GM12878 (cell line): ENCODE results near the gene AKAP13. TPM values are rescaled to one million over a fixed set of nuclear protein-coding genes. Genes with fewer than 3 reads are reported as not detected.

Experiments
- ATAC-seq: fragments of 200-7000 bp; cut with Tn5 transposase; 3 replicates; pipeline ENCODE4 v1.9.1; 2020; ENCODE audit warnings: mild to moderate bottlenecking, moderate library complexity
- BruUV-seq: library from RNA; stranded (reverse); fragments of 400-500 nt; replicated peaks from 2 replicates; lab custom pipeline; 2021; lab: Mats Ljungman, UMichigan
- CTCF ChIA-PET: fragments of 300-600 bp; sonication (Branson Sonifier 250); formaldehyde crosslinking; extraction: SDS; loops from one replicate; lab custom pipeline; 2021; ENCODE audit warnings: inconsistent platforms; lab: Yijun Ruan, JAX
- POLR2A ChIA-PET: fragments of 350-600 bp; formaldehyde crosslinking; extraction: SDS; loops from one replicate; lab custom pipeline; 2021; ENCODE audit warnings: inconsistent platforms; lab: Charles Lee
- RAD21 ChIA-PET: fragments of 300-600 bp; sonication (Branson Sonifier 250); formaldehyde crosslinking; loops from one replicate; lab custom pipeline; 2023; ENCODE audit warnings: antibody characterized with exemption; ENCODE audit not compliant: unreplicated experiment; lab: Charles Lee
- SMC1A ChIA-PET: fragments of 300-600 bp; sonication (Branson Sonifier 250); formaldehyde crosslinking; loops from one replicate; lab custom pipeline; 2023; ENCODE audit not compliant: unreplicated experiment, uncharacterized antibody; lab: Charles Lee
- DNase-seq: peaks from one replicate; pipeline ENCODE4 v3.0.0-alpha.2; 2011; ENCODE audit warnings: low read depth, low spot score
- FAIRE-seq: peaks from 3 replicates; lab custom pipeline; 2011; peaks lifted over from hg19 to GRCh38; lab: Jason Lieb, UNC
- H2AFZ ChIP-seq: 2 replicates; pipeline ENCODE4 v1.6.0; 2011; ENCODE audit warnings: low read depth, low read length, control low read depth; ENCODE audit not compliant: control insufficient read depth
- H3K27ac ChIP-seq: 2 replicates; pipeline ENCODE4 v1.5.1; 2011; ENCODE audit warnings: control low read depth; ENCODE audit not compliant: control insufficient read depth, insufficient read depth
- H3K27me3 ChIP-seq, 2 experiments: replicated peaks in 1 of 2; 2 replicates each; pipeline versions ENCODE4 v1.6.0 to v1.6.1; 2011; ENCODE audit warnings: low read length in 1 of 2; ENCODE audit not compliant: control insufficient read depth in 2 of 2, insufficient read depth in 2 of 2
- H3K36me3 ChIP-seq, 2 experiments: 2 replicates each; pipeline ENCODE4 v1.5.1; 2011; ENCODE audit warnings: low read length in 1 of 2; ENCODE audit not compliant: control insufficient read depth in 2 of 2, insufficient read depth in 2 of 2
- H3K4me1 ChIP-seq: 2 replicates; pipeline ENCODE4 v1.6.1; 2011; ENCODE audit warnings: mild to moderate bottlenecking, low read length, moderate library complexity, mixed read lengths; ENCODE audit not compliant: control insufficient read depth, insufficient read depth
- H3K4me2 ChIP-seq: 2 replicates; pipeline ENCODE4 v1.6.0; 2011; ENCODE audit warnings: control low read depth; ENCODE audit not compliant: control insufficient read depth, insufficient read depth
- H3K4me3 ChIP-seq: fragments of 200-600 bp; sonication (generic); 2 replicates; pipeline ENCODE4 v1.5.1; 2016
- H3K79me2 ChIP-seq: 2 replicates; pipeline ENCODE4 v1.6.0; 2011; ENCODE audit warnings: low read length; ENCODE audit not compliant: control insufficient read depth, insufficient read depth
- H3K9ac ChIP-seq: 2 replicates; pipeline ENCODE4 v1.8.0; 2011; ENCODE audit warnings: low read length, control low read depth, mixed read lengths; ENCODE audit not compliant: control insufficient read depth, insufficient read depth
- H3K9me3 ChIP-seq: replicated peaks from 3 replicates; pipeline ENCODE4 v1.5.1; 2011; ENCODE audit warnings: mild to moderate bottlenecking, low read length; ENCODE audit not compliant: control insufficient read depth, insufficient read depth
- H4K20me1 ChIP-seq: 2 replicates; pipeline ENCODE4 v1.6.0; 2011; ENCODE audit not compliant: control insufficient read depth, insufficient read depth
- CBX3 ChIP-seq: fragments of 200-600 bp; sonication (generic); IDR thresholded peaks from 2 replicates; pipeline ENCODE4 v1.6.1; 2016; ENCODE audit warnings: low read depth, borderline replicate concordance
- CHD4 ChIP-seq: fragments of 200-600 bp; sonication (generic); IDR thresholded peaks from 2 replicates; pipeline ENCODE4 v1.6.1; 2016; ENCODE audit warnings: mild to moderate bottlenecking
- FOS ChIP-seq: IDR thresholded peaks from 3 replicates; pipeline ENCODE4 v1.6.1; 2011; ENCODE audit warnings: borderline replicate concordance; ENCODE audit not compliant: insufficient read length; ENCODE audit errors: extremely low read depth
- FOXM1 ChIP-seq: IDR thresholded peaks from 2 replicates; pipeline ENCODE4 v1.6.1; 2012; ENCODE audit warnings: low read depth, mild to moderate bottlenecking, inconsistent platforms, low read length, moderate library complexity
- LARP7 ChIP-seq: fragments of 450-650 bp; IDR thresholded peaks from 2 replicates; pipeline ENCODE4 v1.6.1; 2017; ENCODE audit warnings: mild to moderate bottlenecking
- MLLT1 ChIP-seq: fragments of 450-650 bp; IDR thresholded peaks from 2 replicates; pipeline ENCODE4 v1.6.1; 2016; ENCODE audit warnings: mild to moderate bottlenecking
- MXI1 ChIP-seq: fragments of 150-350 bp; IDR thresholded peaks from 2 replicates; pipeline ENCODE4 v1.6.1; 2011; ENCODE audit warnings: low read depth, mild to moderate bottlenecking, inconsistent platforms, low read length, improper control_type of control experiment
- POU2F2 ChIP-seq: IDR thresholded peaks from 3 replicates; pipeline ENCODE4 v1.6.1; 2011; ENCODE audit warnings: low read depth, mild to moderate bottlenecking, low read length, borderline replicate concordance
- SMAD1 ChIP-seq: fragments of 450-650 bp; IDR thresholded peaks from 2 replicates; pipeline ENCODE4 v1.6.1; 2018; ENCODE audit warnings: mild to moderate bottlenecking, low read depth; ENCODE audit not compliant: partially characterized antibody
- SMC3 ChIP-seq: IDR thresholded peaks from 2 replicates; pipeline ENCODE4 v1.6.1; 2011; ENCODE audit warnings: low read length, improper control_type of control experiment, borderline replicate concordance
- SUPT20H ChIP-seq: IDR thresholded peaks from 2 replicates; pipeline ENCODE4 v1.6.1; 2011; ENCODE audit warnings: low read depth, mild to moderate bottlenecking, low read length, moderate library complexity, borderline replicate concordance; ENCODE audit not compliant: control insufficient read depth
- TAF1 ChIP-seq: IDR thresholded peaks from 2 replicates; pipeline ENCODE4 v1.6.1; 2011; ENCODE audit warnings: mild to moderate bottlenecking, low read depth, low read length, borderline replicate concordance
- TBL1XR1 ChIP-seq: IDR thresholded peaks from 2 replicates; pipeline ENCODE4 v1.6.1; 2012; ENCODE audit warnings: low read depth, low read length, improper control_type of control experiment
- TCF12 ChIP-seq: IDR thresholded peaks from 2 replicates; pipeline ENCODE4 v1.6.1; 2011; ENCODE audit warnings: low read depth, mild to moderate bottlenecking, low read length
- ZNF24 ChIP-seq: fragments of 450-650 bp; IDR thresholded peaks from 2 replicates; pipeline ENCODE4 v1.6.1; 2017; ENCODE audit warnings: antibody characterized with exemption, mild to moderate bottlenecking
- ZNF274 ChIP-seq: IDR thresholded peaks from one replicate; pipeline ENCODE4 v1.8.0; 2011; ENCODE audit not compliant: insufficient read length, insufficient read depth
- WGBS: methylation state at CpG from one replicate; pipeline ENCODE4 v1.1.6; 2016; ENCODE audit warnings: low lambda C conversion rate; ENCODE audit not compliant: insufficient replicate concordance, insufficient coverage; ENCODE audit errors: missing lambda C conversion rate; 5-methylcytosine and 5-hydroxymethylcytosine counted together
- in situ Hi-C: fragments of 300-500 bp; cut with MboI; formaldehyde crosslinking; loops from 9 replicates; pipeline ENCODE4 v1.14.3; 2018; ENCODE audit warnings: mixed read lengths
- intact Hi-C: fragments of 100-400 bp; cut with micrococcal nuclease; formaldehyde crosslinking; loops from one replicate; pipeline ENCODE4 v1.14.2; 2022; ENCODE audit not compliant: unreplicated experiment
- polyA plus RNA-seq, 11 experiments: library from polyadenylated mRNA; depleted of rRNA in 4 of 11; unstranded in 6 of 11; stranded (reverse) in 5 of 11; fragments of >200 nt; fragmentation: Nextera tagmentation in 4 of 11; fragmentation: Illumina TruSeq in 1 of 11; extraction: Ambion mirVana in 4 of 11; extraction: Trizol in 1 of 11; gene quantifications; 1 replicate in 1 of 11; 2 replicates in 10 of 11; pipeline versions ENCODE4 v1.2.1 to v1.2.3, GENCODE V29; 2011 to 2016; ENCODE audit warnings: inconsistent platforms in 2 of 11, missing spikeins in 2 of 11, low read depth in 1 of 11
- total RNA-seq, 4 experiments: library from RNA; depleted of rRNA in 3 of 4; stranded (reverse); fragments of >200 nt in 3 of 4; fragmentation: Illumina TruSeq in 1 of 4; extraction: Trizol in 1 of 4; gene quantifications; 2 replicates each; pipeline versions ENCODE4 v1.2.1 to v1.2.3, GENCODE V29; 2013 to 2021
- TF ChIP-seq, protein P1 (sequence below): fragments of 150-350 bp; IDR thresholded peaks from 2 replicates; pipeline ENCODE4 v1.6.1; 2014; ENCODE audit warnings: mild to moderate bottlenecking, low read depth, low read length
- TF ChIP-seq, protein P2 (sequence below): IDR thresholded peaks from 2 replicates; pipeline ENCODE4 v1.6.1; 2011; ENCODE audit warnings: borderline replicate concordance, low read depth, mild to moderate bottlenecking, moderate library complexity, low read length; ENCODE audit not compliant: insufficient read depth, poor library complexity, severe bottlenecking

The AKAP13 gene
- total and polyA plus RNA-seq, 10 of the 15 experiments (the other 5 are each of a cell fraction or from before 2014, with no cell fraction given) = 14.4 to 74.9 (median 55.1) TPM

- TF ChIP-seq, protein P1, sequence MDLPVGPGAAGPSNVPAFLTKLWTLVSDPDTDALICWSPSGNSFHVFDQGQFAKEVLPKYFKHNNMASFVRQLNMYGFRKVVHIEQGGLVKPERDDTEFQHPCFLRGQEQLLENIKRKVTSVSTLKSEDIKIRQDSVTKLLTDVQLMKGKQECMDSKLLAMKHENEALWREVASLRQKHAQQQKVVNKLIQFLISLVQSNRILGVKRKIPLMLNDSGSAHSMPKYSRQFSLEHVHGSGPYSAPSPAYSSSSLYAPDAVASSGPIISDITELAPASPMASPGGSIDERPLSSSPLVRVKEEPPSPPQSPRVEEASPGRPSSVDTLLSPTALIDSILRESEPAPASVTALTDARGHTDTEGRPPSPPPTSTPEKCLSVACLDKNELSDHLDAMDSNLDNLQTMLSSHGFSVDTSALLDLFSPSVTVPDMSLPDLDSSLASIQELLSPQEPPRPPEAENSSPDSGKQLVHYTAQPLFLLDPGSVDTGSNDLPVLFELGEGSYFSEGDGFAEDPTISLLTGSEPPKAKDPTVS = no peak
- no peak for TF ChIP-seq SMC3
- no peak for TF ChIP-seq POU2F2
- TF ChIP-seq LARP7 = no peak
- TF ChIP-seq MXI1 = no peak
- TF ChIP-seq FOXM1 = no peak
- TF ChIP-seq TCF12 = no peak
These were observed 46.2 kb upstream of the AKAP13 start (continued) for GRCh38 chr15:85334241-85334640.

DNA sequence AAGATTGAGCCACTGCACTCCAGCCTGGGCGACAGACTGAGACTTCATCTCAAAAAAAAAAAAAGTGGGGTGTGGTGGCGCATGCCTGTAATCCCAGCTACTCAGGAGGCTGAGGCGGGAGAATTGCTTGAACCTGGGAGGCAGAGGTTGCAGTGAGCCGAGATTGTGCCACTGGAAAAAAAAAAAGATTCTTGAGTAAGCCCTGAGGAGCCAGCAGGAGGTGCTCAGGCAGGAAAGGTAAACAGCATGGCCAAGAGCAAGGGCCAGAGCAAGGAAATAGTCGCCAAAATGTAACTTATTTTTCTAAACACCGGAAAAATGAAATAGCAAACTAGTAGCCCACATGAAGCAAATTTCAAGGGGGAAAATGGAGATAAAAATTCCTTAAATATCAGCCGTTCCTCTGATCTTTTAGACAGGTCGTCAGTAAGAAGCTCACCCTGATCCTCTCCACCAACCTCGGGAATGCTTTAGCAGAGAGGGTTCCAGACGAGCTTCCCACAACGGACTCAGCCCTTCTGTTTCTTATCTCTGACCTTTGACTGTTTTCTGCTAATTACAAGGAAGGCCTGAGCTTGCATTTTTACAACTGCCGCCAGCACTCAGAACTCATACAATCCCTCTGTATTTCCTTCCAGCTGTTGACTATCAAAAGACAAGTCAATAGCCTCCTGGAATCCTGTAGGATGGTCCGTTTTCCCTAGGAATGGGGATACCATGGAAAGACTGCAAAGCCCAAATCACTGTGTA lies 45.0 kb upstream of the AKAP13 start:
- H3K36me3 ChIP-seq = no peaks in the 10 kb centered on the region
- H2AFZ ChIP-seq = no peak overlapping the region
- H3K79me2 ChIP-seq = no peaks in the 10 kb centered on the region
- H3K4me3 ChIP-seq = no peak overlapping the region
- DNase-seq (no peak), FAIRE-seq (no peak), ATAC-seq (no peak)
- no peak overlapping the region for H3K9ac ChIP-seq
- no TSS peak for BruUV-seq
- intact Hi-C loops (no loop called here), in situ Hi-C loops (no loop called here)
- RAD21 ChIA-PET = interaction anchor here (0.7 to 2.7 kb wide), 3 partner anchors 39 to 77 kb away, joined by 3 to 12 read pairs (median 3); no protein-coding TSS in a partner anchor
- no peaks in the 10 kb centered on the region for H3K27me3 ChIP-seq
- H3K9me3 ChIP-seq = no peaks in the 10 kb centered on the region; the same call in 2 of the 3 replicates
- no peak overlapping the region for H3K27ac ChIP-seq
- H3K4me1 ChIP-seq = peaks cover 20% of the 10 kb centered on the region
- SMC1A ChIA-PET = interaction anchor here (0.6 to 2.7 kb wide), 8 partner anchors 22 to 274 kb away, joined by 3 to 14 read pairs (median 6); no protein-coding TSS in a partner anchor
- no peaks in the 10 kb centered on the region for H4K20me1 ChIP-seq
- WGBS = 72% methylated on average over 13 of the region's 13 CpGs
- H3K4me2 ChIP-seq = no peak overlapping the region
- TF ChIP-seq, protein P2, sequence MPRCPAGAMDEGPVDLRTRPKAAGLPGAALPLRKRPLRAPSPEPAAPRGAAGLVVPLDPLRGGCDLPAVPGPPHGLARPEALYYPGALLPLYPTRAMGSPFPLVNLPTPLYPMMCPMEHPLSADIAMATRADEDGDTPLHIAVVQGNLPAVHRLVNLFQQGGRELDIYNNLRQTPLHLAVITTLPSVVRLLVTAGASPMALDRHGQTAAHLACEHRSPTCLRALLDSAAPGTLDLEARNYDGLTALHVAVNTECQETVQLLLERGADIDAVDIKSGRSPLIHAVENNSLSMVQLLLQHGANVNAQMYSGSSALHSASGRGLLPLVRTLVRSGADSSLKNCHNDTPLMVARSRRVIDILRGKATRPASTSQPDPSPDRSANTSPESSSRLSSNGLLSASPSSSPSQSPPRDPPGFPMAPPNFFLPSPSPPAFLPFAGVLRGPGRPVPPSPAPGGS = no peak
- no peak for TF ChIP-seq SUPT20H
- no peak for TF ChIP-seq FOS
- TF ChIP-seq ZNF274 = no peak
- no peak for TF ChIP-seq CHD4
- TF ChIP-seq ZNF24 = no peak
- TF ChIP-seq TAF1 = no peak
- no peak for TF ChIP-seq SMAD1
- TF ChIP-seq MLLT1 = no peak
- no peak for TF ChIP-seq TBL1XR1
- no peak for TF ChIP-seq CBX3
- POLR2A ChIA-PET = interaction anchor here (0.6 kb wide), 1 partner anchor 68 kb away, joined by 3 read pairs; no protein-coding TSS in a partner anchor
- CTCF ChIA-PET = interaction anchor here (0.6 to 2.6 kb wide), 7 partner anchors 26 to 692 kb away, joined by 3 to 9 read pairs (median 5); no protein-coding TSS in a partner anchor
